HG03095 (cell line): Measurements from ENCODE around the gene UBE2J1.
"Not testable (repeated sequence)": the region's sequence is repeated elsewhere in the genome, so short reads cannot be mapped to it uniquely, and the experiment has no call there.

Experiments
- ATAC-seq: cut with Tn5 transposase; IDR thresholded peaks from one replicate; pipeline ENCODE4 v1.9.1; 2021; ENCODE audit warnings: moderate library complexity; ENCODE audit not compliant: unreplicated experiment

Gene UBE2J1

GRCh38 chr6:89295116-89295515 lies 57.4 kb downstream of the UBE2J1 start:
- not testable (repeated sequence) for ATAC-seq

DNA sequence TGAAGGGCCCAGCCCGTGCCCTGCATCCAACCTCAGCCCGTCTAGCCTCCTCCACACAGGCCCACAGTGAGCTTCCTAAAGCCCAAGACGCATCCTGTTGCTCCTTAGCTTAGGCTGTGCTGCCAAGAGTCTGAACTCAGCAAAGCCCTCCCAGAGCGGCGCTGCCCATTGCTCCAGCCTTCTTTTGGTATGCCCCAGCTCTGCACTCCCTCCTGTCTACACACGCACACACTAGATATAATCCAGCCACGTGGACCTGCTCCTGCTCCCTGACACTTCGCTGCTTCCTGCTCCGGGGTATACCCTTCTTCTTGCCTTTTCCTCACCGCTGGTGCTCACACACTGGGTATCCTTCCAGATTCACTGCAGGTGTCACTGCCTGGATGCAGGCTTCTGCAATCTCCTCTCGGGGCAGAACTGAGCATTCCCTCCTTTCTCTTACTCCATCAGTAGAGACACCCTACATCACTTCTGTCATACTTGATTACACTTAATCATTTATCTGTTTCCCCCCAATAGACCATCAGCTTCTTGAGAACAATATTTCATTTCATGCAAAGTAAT lies 61.2 kb downstream of the UBE2J1 start:
- ATAC-seq, result no peak

DNA sequence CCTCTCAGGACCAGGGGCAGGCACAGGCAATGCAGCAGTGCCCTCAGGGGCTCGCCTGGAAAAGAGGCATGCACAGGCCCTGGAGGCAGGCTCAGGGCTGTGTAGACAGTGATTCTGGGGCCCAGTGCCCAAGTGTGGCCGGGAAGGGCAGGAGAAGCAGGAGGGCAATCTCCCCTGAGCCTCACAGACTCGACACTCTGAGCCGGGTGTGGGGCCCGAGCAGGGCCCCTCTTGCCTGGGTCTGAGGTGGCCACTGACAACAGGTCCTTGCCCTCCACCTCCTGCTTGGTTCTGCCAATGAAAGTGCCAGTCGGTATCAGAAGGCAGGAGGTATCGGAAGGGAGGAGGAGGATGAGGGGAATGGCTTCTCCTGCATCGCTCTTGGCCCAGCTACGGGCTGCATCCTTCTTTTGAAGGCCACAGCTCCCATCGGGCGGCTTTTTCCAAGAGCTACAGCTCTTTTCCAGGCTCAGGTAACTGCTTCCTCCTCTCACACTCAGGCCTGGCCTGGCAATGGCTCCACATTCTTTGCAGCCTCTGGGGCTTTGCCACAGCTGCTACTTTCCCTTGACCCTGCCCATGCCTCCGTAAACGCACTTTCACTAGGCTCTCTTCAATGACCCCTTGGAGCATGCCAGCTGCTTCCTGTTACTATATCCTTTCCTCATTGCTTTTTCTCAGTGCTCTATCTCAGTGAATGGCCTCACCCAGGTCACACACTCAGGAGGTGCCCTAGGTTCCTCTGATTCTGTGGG lies 61.9 kb downstream of the UBE2J1 start:
- no peak for ATAC-seq

- ATAC-seq, result no peak
These were observed 62.8 kb downstream of the UBE2J1 start for GRCh38 chr6:89289710-89290109.

DNA sequence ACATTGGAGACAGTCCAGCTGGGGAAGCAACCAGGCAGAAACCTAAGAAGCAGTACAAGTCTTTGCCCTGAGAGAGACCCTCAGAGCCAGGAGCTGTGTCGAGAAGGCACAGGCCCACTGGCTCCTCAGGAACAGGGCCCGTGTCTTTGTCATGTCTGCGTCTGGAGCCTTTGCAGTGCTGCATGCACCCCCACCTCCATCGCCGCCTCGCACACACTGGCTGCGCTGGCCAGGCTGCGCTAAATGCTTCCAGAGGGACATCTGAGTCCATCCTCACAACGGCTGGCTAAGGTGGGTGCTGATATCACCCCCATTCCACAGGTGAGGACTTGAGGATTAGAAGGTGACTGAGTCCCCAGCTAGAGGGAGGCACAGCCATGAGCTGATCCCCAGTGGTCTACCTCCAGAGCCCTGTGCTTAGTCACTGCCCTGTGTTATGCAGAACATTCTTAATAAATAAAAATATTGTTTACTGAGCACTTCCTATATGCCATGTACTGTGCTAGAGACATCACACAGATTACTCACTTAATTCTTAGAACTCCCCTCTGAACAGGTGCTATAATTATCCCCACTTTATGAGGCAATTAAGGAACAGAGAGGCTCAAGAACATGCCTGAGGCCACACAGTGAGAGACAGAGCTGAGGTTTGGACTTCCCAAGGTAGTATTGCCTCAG lies 65.0 kb downstream of the UBE2J1 start:
- ATAC-seq, result no peak

- no peak for ATAC-seq
These were observed 66.0 kb downstream of the UBE2J1 start for GRCh38 chr6:89286516-89286915.

DNA sequence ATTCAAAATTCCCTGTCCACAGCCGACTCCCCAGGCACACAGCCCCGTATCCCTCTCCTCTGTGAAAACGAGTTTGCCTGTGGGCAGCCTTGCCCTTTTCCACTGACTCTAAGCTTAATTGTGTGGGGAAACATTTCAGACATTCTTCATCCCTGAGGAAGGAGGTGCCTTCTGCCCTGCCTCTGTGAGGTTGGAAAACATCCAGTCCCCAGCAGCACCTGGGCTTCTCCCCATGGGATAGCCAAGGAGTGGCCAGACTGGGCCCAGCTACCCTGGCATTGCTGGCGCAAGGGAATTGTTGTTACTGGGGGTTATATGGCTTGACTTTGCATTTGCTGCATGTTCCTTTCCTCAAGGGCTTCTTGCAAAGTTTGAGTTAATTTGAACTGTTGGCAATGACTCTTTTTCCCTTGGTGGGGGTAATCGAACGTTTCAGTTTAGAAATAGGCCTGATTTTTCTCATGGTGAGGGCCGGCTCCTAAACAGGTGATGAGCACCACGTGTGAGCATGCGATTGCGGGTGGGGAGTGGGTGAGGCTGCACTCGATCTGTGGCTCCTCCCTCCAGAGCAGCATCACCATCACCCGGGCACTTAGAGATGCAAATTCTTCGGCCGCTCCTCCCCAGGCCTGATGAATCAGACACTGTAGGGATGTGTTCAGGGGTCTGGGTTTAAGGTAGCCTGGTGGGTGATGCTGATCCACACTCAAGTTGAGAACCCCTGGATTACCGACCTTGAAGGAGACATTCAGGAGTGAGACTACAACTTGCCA lies 67.4 kb downstream of the UBE2J1 start:
- ATAC-seq, result no peak

- no peak for ATAC-seq
These were observed 68.4 kb downstream of the UBE2J1 start for GRCh38 chr6:89284081-89284480.

- no peak for ATAC-seq
These were observed 69.8 kb downstream of the UBE2J1 start for GRCh38 chr6:89282749-89283148.

GRCh38 chr6:89281779-89282246 lies 70.7 kb downstream of the UBE2J1 start:
- peak; percentile 99 for ATAC-seq

- no peak for ATAC-seq
These were observed 73.6 kb downstream of the UBE2J1 start for GRCh38 chr6:89278956-89279355.
